GM23248 (cell line): ENCODE results near the gene TACR2. TPM values are rescaled to one million over a fixed set of nuclear protein-coding genes. Genes with fewer than 3 reads are reported as not detected.

Source experiments
- DNase-seq: peaks from one replicate; pipeline ENCODE4 v3.0.0-alpha.2; 2015
- H2AFZ ChIP-seq: fragments of 200-600 bp; sonication (generic); 2 replicates; pipeline ENCODE4 v1.6.1; 2016; ENCODE audit warnings: antibody characterized with exemption
- H3F3A ChIP-seq: fragments of 200-600 bp; sonication (generic); 2 replicates; pipeline ENCODE4 v1.6.1; 2016; ENCODE audit warnings: mild to moderate bottlenecking, antibody characterized with exemption, mixed run types; ENCODE audit not compliant: insufficient read depth
- H3K27ac ChIP-seq: fragments of 200-600 bp; sonication (generic); 2 replicates; pipeline ENCODE4 v1.5.1; 2016; ENCODE audit warnings: mild to moderate bottlenecking
- H3K27me3 ChIP-seq: fragments of 200-600 bp; sonication (generic); replicated peaks from 2 replicates; pipeline ENCODE4 v1.6.1; 2016; ENCODE audit warnings: mild to moderate bottlenecking; ENCODE audit not compliant: insufficient read depth
- H3K36me3 ChIP-seq: fragments of 200-600 bp; sonication (generic); 2 replicates; pipeline ENCODE4 v1.6.1; 2016; ENCODE audit warnings: low read depth, mild to moderate bottlenecking
- H3K4me1 ChIP-seq: fragments of 200-600 bp; sonication (generic); 2 replicates; pipeline ENCODE4 v1.6.1; 2016; ENCODE audit warnings: mild to moderate bottlenecking; ENCODE audit not compliant: insufficient read depth
- H3K4me2 ChIP-seq: fragments of 200-600 bp; sonication (generic); one replicate; pipeline ENCODE4 v1.6.1; 2016; ENCODE audit warnings: mild to moderate bottlenecking; ENCODE audit not compliant: unreplicated experiment
- H3K4me3 ChIP-seq: fragments of 200-600 bp; sonication (generic); 2 replicates; pipeline ENCODE4 v1.5.1; 2016; ENCODE audit warnings: mild to moderate bottlenecking
- H3K79me2 ChIP-seq: fragments of 200-600 bp; sonication (generic); 2 replicates; pipeline ENCODE4 v1.6.1; 2016; ENCODE audit warnings: mild to moderate bottlenecking; ENCODE audit not compliant: insufficient read depth
- H3K9ac ChIP-seq: fragments of 200-600 bp; sonication (generic); 2 replicates; pipeline ENCODE4 v1.6.1; 2016; ENCODE audit warnings: mild to moderate bottlenecking
- H3K9me2 ChIP-seq: fragments of 200-600 bp; sonication (generic); 2 replicates; pipeline ENCODE4 v1.6.1; 2016; ENCODE audit warnings: mixed run types, mild to moderate bottlenecking, moderate library complexity; ENCODE audit not compliant: insufficient read depth
- H3K9me3 ChIP-seq: fragments of 200-600 bp; sonication (generic); one replicate; pipeline ENCODE4 v1.6.1; 2017; ENCODE audit warnings: low read depth
- H4K20me1 ChIP-seq: fragments of 200-600 bp; sonication (generic); 2 replicates; pipeline ENCODE4 v1.6.0; 2016; ENCODE audit not compliant: insufficient read depth
- EZH2 ChIP-seq: fragments of 200-600 bp; sonication (generic); IDR thresholded peaks from 2 replicates; pipeline ENCODE4 v1.6.1; 2018; ENCODE audit warnings: antibody characterized with exemption, mild to moderate bottlenecking; ENCODE audit not compliant: insufficient read depth, poor library complexity, severe bottlenecking
- EZH2phosphoT487 ChIP-seq: fragments of 200-600 bp; sonication (generic); IDR thresholded peaks from 2 replicates; pipeline ENCODE4 v1.6.1; 2018; ENCODE audit warnings: antibody characterized with exemption, moderate library complexity, mild to moderate bottlenecking, low read depth; ENCODE audit not compliant: insufficient read depth
- WGBS, 2 experiments: methylation state at CpG; one replicate each; pipeline ENCODE4 v1.1.6; 2015 to 2017; ENCODE audit warnings: low lambda C conversion rate in 2 of 2, low coverage in 1 of 2; ENCODE audit errors: missing lambda C conversion rate in 2 of 2; 5-methylcytosine and 5-hydroxymethylcytosine counted together
- in situ Hi-C: fragments of 300-500 bp; cut with MboI; formaldehyde crosslinking; loops from 2 replicates; pipeline ENCODE4 v1.15.0; 2020
- polyA plus RNA-seq: library from polyadenylated mRNA; unstranded; fragments of >200 nt; fragmentation: Nextera tagmentation; extraction: Ambion mirVana; gene quantifications from 2 replicates; pipeline ENCODE4 v1.2.1, GENCODE V29; 2016
- total RNA-seq: library from RNA; depleted of rRNA; stranded (reverse); fragments of >200 nt; shearing (Covaris generic); gene quantifications from 2 replicates; pipeline ENCODE4 v1.2.3, GENCODE V29; 2014

Gene TACR2
- total and polyA plus RNA-seq, 2 experiments from 2014 or later = 0.24 to 0.54 TPM

- Histone ChIP-seq H4K20me1 (no peaks in the 10 kb centered on the region), H3K79me2 (no peaks in the 10 kb centered on the region), H3K9me3 (no peaks in the 10 kb centered on the region), H3K4me3 (no peak overlapping the region), H3K4me2 (peak overlapping the region; percentile 73), H3K4me1 (peaks cover 27% of the 10 kb centered on the region), H3K27ac (peak overlapping the region; percentile 61), H3F3A (peaks cover 28% of the 10 kb centered on the region), H3K9me2 (no peaks in the 10 kb centered on the region), H3K9ac (no peak overlapping the region), H3K36me3 (no peaks in the 10 kb centered on the region), H3K27me3 (no peaks in the 10 kb centered on the region), H2AFZ (no peak overlapping the region)
- TF ChIP-seq EZH2 = no peak
- TF ChIP-seq EZH2phosphoT487 = no peak
- in situ Hi-C loops = no loop called here
- WGBS, 2 experiments = 22 to 30% methylated on average over 3 to 5 of the region's 5 CpGs
- peak; percentile 83 for DNase-seq
Observed at GRCh38 chr10:69439813-69440506, 23.2 kb upstream of the TACR2 start.

- Histone ChIP-seq H3K4me1 (peaks cover 27% of the 10 kb centered on the region), H4K20me1 (no peaks in the 10 kb centered on the region), H3K9me2 (no peaks in the 10 kb centered on the region), H3K27me3 (no peaks in the 10 kb centered on the region), H2AFZ (no peak overlapping the region), H3K4me2 (peak overlapping the region; percentile 73), H3F3A (peaks cover 28% of the 10 kb centered on the region), H3K9ac (no peak overlapping the region), H3K4me3 (no peak overlapping the region), H3K9me3 (no peaks in the 10 kb centered on the region), H3K79me2 (no peaks in the 10 kb centered on the region), H3K27ac (peak overlapping the region; percentile 61), H3K36me3 (no peaks in the 10 kb centered on the region)
- in situ Hi-C loops = no loop called here
- TF ChIP-seq EZH2phosphoT487 (no peak), EZH2 (no peak)
- DNase-seq = peak; percentile 73
- WGBS, 2 experiments = 3 to 5% methylated on average over 5 of the region's 5 CpGs
Observed at GRCh38 chr10:69439350-69439739, 22.6 kb upstream of the TACR2 start.

- DNase-seq = peak; percentile 83
- Histone ChIP-seq H2AFZ (peak overlapping the region; percentile 67), H3K9me3 (no peaks in the 10 kb centered on the region), H3K4me1 (peaks cover 27% of the 10 kb centered on the region), H3K4me3 (peak overlapping the region; percentile 33), H3K27me3 (no peaks in the 10 kb centered on the region), H4K20me1 (no peaks in the 10 kb centered on the region), H3K9me2 (no peaks in the 10 kb centered on the region), H3K9ac (peak overlapping the region; percentile 57), H3K4me2 (peak overlapping the region; percentile 73), H3K27ac (peak overlapping the region; percentile 61), H3K36me3 (no peaks in the 10 kb centered on the region), H3F3A (peaks cover 28% of the 10 kb centered on the region), H3K79me2 (no peaks in the 10 kb centered on the region)
- 20 to 25% methylated on average over 10 of the region's 10 CpGs for WGBS, 2 experiments
- in situ Hi-C loops = no loop called here
- TF ChIP-seq EZH2 (no peak), EZH2phosphoT487 (no peak)
Observed at GRCh38 chr10:69438536-69439349, 22.0 kb upstream of the TACR2 start.

GRCh38 chr10:69437321-69438259 lies 20.9 kb upstream of the TACR2 start:
- Histone ChIP-seq H3K9ac (peak overlapping the region; percentile 57; the same call in 1 of the 2 replicates), H3K27me3 (no peaks in the 10 kb centered on the region), H4K20me1 (no peaks in the 10 kb centered on the region), H3K79me2 (no peaks in the 10 kb centered on the region), H3K9me3 (no peaks in the 10 kb centered on the region), H3K4me2 (no peak overlapping the region), H3F3A (peaks cover 28% of the 10 kb centered on the region), H3K9me2 (no peaks in the 10 kb centered on the region), H2AFZ (peak overlapping the region; percentile 67; the same call in 1 of the 2 replicates), H3K4me1 (peaks cover 27% of the 10 kb centered on the region), H3K36me3 (no peaks in the 10 kb centered on the region), H3K27ac (peak overlapping the region; percentile 61; the same call in 1 of the 2 replicates), H3K4me3 (no peak overlapping the region)
- no peak for DNase-seq
- WGBS, 2 experiments = 78 to 80% methylated on average over 13 of the region's 13 CpGs
- in situ Hi-C loops = no loop called here
- TF ChIP-seq EZH2 = no peak
- no peak for TF ChIP-seq EZH2phosphoT487
